T-helper 1 cell (primary cell): ENCODE results near the gene UCHL5.

Experiments
- DNase-seq, 5 donors: peaks; one replicate each; pipeline ENCODE4 v3.0.0-alpha.2; 2012 to 2020

Gene UCHL5

GRCh38 chr1:192962901-192963300, 96.3 kb downstream of the UCHL5 start:
- no peak for DNase-seq
